DOHH2 (cell line): ENCODE results near the gene ROM1.

Experiments used
- H3F3A ChIP-seq: fragments of 200-600 bp; sonication (generic), shearing (Covaris generic); 2 replicates; pipeline ENCODE4 v1.6.0; 2016; ENCODE audit warnings: antibody characterized with exemption, mild to moderate bottlenecking; ENCODE audit not compliant: control insufficient read depth, insufficient read depth
- H3K27ac ChIP-seq: fragments of 200-600 bp; sonication (generic); 2 replicates; pipeline ENCODE4 v1.5.1; 2014; ENCODE audit warnings: low read depth, mild to moderate bottlenecking, low read length, moderate library complexity
- H3K27me3 ChIP-seq: fragments of 200-600 bp; sonication (generic); 2 replicates; pipeline ENCODE4 v1.6.1; 2014; ENCODE audit warnings: mild to moderate bottlenecking, low read length, mixed read lengths; ENCODE audit not compliant: control insufficient read depth
- H3K36me3 ChIP-seq: fragments of 200-600 bp; sonication (generic); 2 replicates; pipeline ENCODE4 v1.6.1; 2014; ENCODE audit warnings: mild to moderate bottlenecking, low read length, moderate library complexity, mixed read lengths; ENCODE audit not compliant: control insufficient read depth
- H3K4me1 ChIP-seq: fragments of 200-600 bp; sonication (generic); 2 replicates; pipeline ENCODE4 v1.6.1; 2014; ENCODE audit warnings: mild to moderate bottlenecking, low read length, mixed read lengths; ENCODE audit not compliant: control insufficient read depth
- H3K4me2 ChIP-seq: fragments of 200-600 bp; sonication (generic); 2 replicates; pipeline ENCODE4 v1.6.0; 2014; ENCODE audit warnings: mild to moderate bottlenecking, low read length, moderate library complexity
- H3K4me3 ChIP-seq: fragments of 200-600 bp; sonication (generic); 2 replicates; pipeline ENCODE4 v1.5.1; 2014; ENCODE audit warnings: mild to moderate bottlenecking, low read length, mixed read lengths
- H3K79me2 ChIP-seq: fragments of 200-600 bp; sonication (generic); 2 replicates; pipeline ENCODE4 v1.6.1; 2014; ENCODE audit warnings: mild to moderate bottlenecking, low read length, mixed read lengths; ENCODE audit not compliant: control insufficient read depth
- H3K9me2 ChIP-seq: fragments of 200-600 bp; sonication (generic); replicated peaks from 2 replicates; pipeline ENCODE4 v1.6.1; 2014; ENCODE audit warnings: mild to moderate bottlenecking, low read length, mixed read lengths; ENCODE audit not compliant: control insufficient read depth
- H3K9me3 ChIP-seq: fragments of 200-600 bp; sonication (generic); 2 replicates; pipeline ENCODE4 v1.6.1; 2014; ENCODE audit warnings: antibody characterized with exemption, low read length, mixed read lengths; ENCODE audit not compliant: control insufficient read depth, insufficient read depth
- H4K20me1 ChIP-seq: fragments of 200-600 bp; sonication (generic); 2 replicates; pipeline ENCODE4 v1.6.0; 2014; ENCODE audit warnings: low read depth, mild to moderate bottlenecking, antibody characterized with exemption, low read length, moderate library complexity; ENCODE audit not compliant: control insufficient read depth, insufficient read depth
- CTCF ChIP-seq: fragments of 200-600 bp; sonication (generic); IDR thresholded peaks from one replicate; pipeline ENCODE4 v1.5.1; 2014; ENCODE audit warnings: antibody characterized with exemption, mild to moderate bottlenecking, low read depth, low read length; ENCODE audit not compliant: poor library complexity, severe bottlenecking
- EZH2phosphoT487 ChIP-seq: fragments of 200-600 bp; sonication (generic); IDR thresholded peaks from 2 replicates; pipeline ENCODE4 v1.6.1; 2017; ENCODE audit warnings: borderline replicate concordance, mild to moderate bottlenecking, antibody characterized with exemption, low read length, moderate library complexity, mixed read lengths

ROM1 gene

GRCh38 chr11:62603776-62604299 is 9.2 kb upstream of the ROM1 start:
- H3F3A ChIP-seq = peaks cover 9% of the 10 kb centered on the region; the same call in 1 of the 2 replicates
- peaks cover 44% of the 10 kb centered on the region for H3K4me1 ChIP-seq
- no peaks in the 10 kb centered on the region for H3K9me3 ChIP-seq
- peaks cover 27% of the 10 kb centered on the region for H3K79me2 ChIP-seq
- H3K27ac ChIP-seq = no peak overlapping the region
- H4K20me1 ChIP-seq = peaks cover 4% of the 10 kb centered on the region; the same call in 1 of the 2 replicates
- H3K9me2 ChIP-seq = no peaks in the 10 kb centered on the region
- H3K27me3 ChIP-seq = no peaks in the 10 kb centered on the region
- no peak for TF ChIP-seq EZH2phosphoT487
- peaks cover 67% of the 10 kb centered on the region for H3K36me3 ChIP-seq
- no peak overlapping the region for H3K4me2 ChIP-seq
- no peak overlapping the region for H3K4me3 ChIP-seq

- Histone ChIP-seq H3K4me2 (no peak overlapping the region), H3K9me3 (no peaks in the 10 kb centered on the region), H3K4me1 (peaks cover 36% of the 10 kb centered on the region), H3K36me3 (peaks cover 65% of the 10 kb centered on the region), H4K20me1 (peaks cover 4% of the 10 kb centered on the region; the same call in 1 of the 2 replicates), H3K27ac (no peak overlapping the region), H3K79me2 (peaks cover 20% of the 10 kb centered on the region), H3K27me3 (no peaks in the 10 kb centered on the region), H3K4me3 (no peak overlapping the region), H3F3A (peaks cover 9% of the 10 kb centered on the region; the same call in 1 of the 2 replicates), H3K9me2 (no peaks in the 10 kb centered on the region)
- TF ChIP-seq EZH2phosphoT487 (no peak), CTCF (no peak)
These were observed 8.5 kb upstream of the ROM1 start for GRCh38 chr11:62604460-62605120.

GRCh38 chr11:62605467-62605866 is 7.6 kb upstream of the ROM1 start:
- H3K36me3 ChIP-seq = peaks cover 64% of the 10 kb centered on the region
- no peak overlapping the region for H3K4me3 ChIP-seq
- H3K79me2 ChIP-seq = peaks cover 12% of the 10 kb centered on the region
- H3K27me3 ChIP-seq = no peaks in the 10 kb centered on the region
- no peaks in the 10 kb centered on the region for H4K20me1 ChIP-seq
- H3F3A ChIP-seq = peaks cover 2% of the 10 kb centered on the region; the same call in 1 of the 2 replicates
- no peak overlapping the region for H3K27ac ChIP-seq
- no peaks in the 10 kb centered on the region for H3K9me3 ChIP-seq
- no peaks in the 10 kb centered on the region for H3K9me2 ChIP-seq
- H3K4me1 ChIP-seq = peaks cover 28% of the 10 kb centered on the region
- no peak overlapping the region for H3K4me2 ChIP-seq
- TF ChIP-seq CTCF (no peak), EZH2phosphoT487 (no peak)

GRCh38 chr11:62605902-62606301 is 7.2 kb upstream of the ROM1 start:
- Histone ChIP-seq H3K27ac (no peak overlapping the region), H4K20me1 (no peaks in the 10 kb centered on the region), H3K4me1 (peaks cover 32% of the 10 kb centered on the region), H3K9me3 (no peaks in the 10 kb centered on the region), H3K27me3 (no peaks in the 10 kb centered on the region), H3F3A (peaks cover 2% of the 10 kb centered on the region; the same call in 1 of the 2 replicates), H3K79me2 (peaks cover 11% of the 10 kb centered on the region), H3K4me3 (no peak overlapping the region), H3K9me2 (no peaks in the 10 kb centered on the region), H3K36me3 (peaks cover 64% of the 10 kb centered on the region), H3K4me2 (no peak overlapping the region)
- no peak for TF ChIP-seq CTCF
- no peak for TF ChIP-seq EZH2phosphoT487
